ENCODE results near the gene SLC43A2. TPM values are rescaled to one million over a fixed set of nuclear protein-coding genes. Genes with fewer than 3 reads are reported as not detected.

SLC43A2 gene
- total RNA-seq, 1 donor from 2014 or later = 15.1 TPM

DNA sequence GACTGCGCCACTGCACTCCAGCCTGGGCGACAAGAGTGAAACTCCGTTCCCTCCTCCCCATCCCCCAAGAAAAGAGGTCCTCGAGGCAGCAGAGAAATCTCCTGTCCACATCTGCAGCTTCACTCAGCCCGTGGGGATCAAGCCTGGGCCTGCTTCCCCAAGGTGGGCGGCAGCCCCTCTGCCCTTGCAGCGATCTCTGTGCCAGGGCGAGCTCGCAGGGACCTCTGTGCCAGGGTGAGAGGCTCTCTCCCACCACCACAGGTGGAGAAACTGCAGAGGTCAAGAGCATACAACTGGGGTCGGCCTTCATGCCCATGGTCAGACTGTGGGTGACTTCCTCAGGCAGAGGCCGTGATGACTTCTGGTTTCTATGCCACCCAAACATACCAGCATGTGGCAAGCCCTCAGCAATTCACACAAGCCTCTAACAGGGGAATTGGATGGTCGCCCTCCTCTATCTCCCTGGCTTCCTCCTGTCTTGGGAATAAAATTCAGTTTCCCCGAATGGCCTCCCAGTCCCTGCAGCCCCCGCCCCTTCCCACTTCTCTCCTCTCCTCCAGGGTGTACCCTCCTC lies 5.5 kb downstream of the SLC43A2 start:
- no peak for DNase-seq

DNA sequence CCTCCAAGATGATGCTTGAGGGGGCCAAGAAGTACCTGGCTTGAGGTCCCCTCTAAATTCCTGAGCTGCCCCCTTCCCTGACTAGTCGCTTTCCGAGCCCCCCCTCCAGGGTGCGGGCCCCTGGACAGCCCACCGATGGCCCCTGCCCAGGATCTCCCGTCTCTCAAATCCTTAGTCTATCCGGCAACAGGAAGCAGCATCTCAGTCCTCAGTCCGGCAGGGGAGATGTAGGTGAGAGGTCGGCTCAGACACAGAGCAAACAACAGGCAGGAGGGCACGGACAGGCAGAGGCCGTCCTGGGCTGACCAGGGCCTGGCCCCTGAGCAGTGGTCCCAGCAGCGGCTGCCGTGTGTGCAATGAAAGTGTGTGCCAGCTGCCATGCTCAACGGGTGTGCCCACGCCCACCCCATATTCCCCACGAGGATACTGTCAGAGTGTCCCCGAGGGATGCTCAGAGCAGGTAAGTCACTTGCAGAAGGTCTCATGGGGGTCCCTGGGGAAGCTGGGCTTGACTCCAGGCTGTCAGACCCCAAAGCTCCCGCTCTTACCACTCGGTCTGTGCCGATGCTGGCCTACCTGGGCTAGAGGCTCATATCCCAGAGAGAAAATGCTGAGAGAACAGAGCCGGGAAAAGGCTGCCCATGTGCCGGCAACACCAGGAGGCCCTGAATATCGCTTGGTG lies 7.2 kb downstream of the SLC43A2 start:
- DNase-seq = no peak

DNA sequence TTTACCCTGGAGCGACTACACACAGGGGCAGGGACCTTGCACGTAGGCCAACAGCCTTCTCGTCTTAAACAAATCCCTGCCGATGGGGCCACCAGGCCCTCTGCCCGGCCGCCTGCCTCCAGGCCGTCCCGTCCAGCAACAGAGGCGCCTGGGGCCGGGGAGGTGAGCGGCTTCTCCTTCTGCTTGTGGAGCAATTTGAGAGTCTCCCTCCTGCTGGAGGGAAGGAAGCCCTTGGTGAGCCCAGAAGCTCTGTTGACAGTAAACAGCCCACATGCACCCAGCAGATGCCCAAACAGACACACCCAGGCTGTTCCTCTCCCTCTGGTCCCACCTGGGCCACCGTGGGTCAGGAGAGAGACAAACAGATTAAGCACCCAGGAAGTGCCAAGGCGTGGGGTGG lies 8.1 kb downstream of the SLC43A2 start:
- DNase-seq = no peak

DNA sequence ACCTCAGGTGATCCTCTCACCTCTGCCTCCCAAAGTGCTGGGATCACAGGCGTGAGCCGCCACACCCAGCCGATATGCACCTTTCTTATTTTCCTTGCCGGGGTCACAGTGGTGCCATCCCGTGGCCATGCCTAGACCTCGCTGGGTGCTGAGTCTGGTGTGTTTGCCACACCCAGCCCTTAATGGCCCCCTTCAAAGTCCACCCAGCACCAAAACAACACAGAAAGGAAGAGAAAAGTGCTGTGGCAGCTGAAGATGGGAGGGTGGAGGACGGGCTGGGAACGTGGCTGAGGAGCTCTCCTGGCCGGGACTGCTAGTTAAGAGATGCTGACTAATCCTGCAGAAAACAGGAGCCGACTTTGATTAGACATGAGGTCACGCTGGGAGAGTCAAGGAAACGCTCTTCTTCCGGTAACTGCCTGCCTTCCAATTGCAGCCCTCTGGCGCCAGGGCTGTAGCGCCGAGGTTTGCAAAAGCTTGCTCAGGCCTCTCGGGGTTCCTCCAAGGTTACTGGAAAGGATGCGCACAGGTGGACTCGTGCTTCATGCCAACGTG lies 10.9 kb downstream of the SLC43A2 start:
- DNase-seq = no peak

DNA sequence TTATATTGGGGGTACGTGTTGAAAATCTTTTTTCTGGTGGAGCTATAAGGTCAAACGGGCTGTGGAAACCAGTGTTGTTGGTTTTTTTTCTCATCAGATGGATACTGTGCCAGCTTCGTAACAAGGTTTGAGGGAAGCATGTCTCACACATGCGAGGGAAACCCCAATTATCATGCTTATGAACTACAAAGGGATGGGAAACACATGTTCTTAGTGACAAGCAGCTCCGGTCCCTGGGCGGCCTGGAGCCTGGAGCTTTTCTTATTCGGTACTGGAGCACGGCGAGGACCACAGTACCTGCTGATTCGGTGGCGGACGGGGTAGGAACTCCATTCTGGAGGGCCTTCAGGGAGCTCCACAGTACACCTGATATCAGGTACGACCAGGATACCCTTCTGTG lies 12.5 kb downstream of the SLC43A2 start:
- DNase-seq = no peak

DNA sequence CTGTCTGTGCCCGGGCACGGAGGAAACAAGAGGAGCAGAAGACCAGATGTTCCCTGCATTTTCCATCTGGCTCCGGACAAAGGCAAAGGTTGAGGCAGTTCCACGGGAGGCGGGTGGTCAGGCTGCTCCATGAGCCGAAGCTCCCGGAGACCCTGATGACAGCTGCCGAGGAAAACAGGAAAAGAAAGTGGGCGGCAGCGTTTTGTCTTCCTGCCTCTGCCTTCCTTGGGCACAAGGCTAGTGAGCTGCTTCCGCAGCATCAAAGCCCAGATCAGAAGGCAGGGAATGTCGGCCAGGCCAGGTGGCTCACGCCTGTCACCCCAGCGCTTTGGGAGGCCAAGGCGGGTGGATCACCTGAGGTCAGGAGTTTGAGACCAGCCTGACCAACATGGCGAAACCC lies 16.2 kb downstream of the SLC43A2 start:
- no peak for DNase-seq

DNA sequence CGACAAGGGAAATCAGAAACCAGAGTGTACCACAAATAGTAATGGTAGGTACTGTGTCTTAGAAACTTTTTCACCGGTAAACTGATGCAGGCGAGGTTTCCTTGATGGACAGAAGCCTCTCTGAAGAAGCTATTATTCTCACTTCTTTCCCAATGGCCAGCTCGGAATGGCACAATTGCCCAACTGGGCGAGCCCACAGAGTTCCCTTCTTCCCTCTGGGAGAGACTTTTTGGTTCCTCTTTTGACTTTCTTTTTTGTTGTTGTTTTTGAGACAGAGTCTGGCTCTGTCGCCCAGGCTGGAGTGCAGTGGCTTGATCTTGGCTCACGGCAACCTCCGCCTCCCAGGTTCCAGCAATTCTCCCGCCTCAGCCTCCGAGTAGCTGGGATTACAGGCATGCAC lies 16.9 kb downstream of the SLC43A2 start:
- DNase-seq = no peak

DNA sequence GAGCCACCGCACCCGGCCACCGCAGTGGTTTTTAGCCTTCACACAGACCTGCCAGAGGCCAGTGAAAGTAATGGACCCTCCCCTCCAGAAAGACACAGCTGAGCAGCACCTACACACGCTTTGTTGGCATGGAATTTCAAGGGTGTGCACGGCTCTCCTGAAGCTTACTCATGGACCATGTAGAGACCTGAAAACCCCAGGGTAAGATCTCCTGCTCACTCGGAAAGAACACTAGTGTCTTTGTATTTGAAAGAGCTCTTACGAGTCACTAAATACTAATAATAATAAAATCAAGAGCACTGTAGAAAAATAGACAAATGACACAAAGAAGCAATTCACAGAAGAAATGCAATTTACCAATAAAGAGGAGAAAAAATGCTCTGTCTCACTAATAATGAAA lies 20.0 kb downstream of the SLC43A2 start:
- no peak for DNase-seq

DNA sequence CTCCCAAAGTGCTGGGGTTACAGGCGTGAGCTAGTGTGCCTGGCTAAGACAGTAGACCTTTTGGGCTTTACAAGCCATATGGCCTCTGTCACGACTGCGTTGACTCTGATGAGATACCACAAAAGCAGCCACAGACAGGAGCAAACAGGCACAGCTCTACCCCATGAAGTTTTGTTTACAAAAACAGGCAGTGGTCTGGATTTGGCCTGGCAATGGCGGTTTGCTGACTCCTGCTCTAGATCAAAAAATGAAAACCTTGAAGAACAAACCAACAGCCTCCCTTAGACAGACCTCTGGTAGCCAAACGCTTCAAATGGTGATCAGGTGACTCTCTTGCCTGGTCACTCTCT lies 20.7 kb downstream of the SLC43A2 start:
- no peak for DNase-seq

DNA sequence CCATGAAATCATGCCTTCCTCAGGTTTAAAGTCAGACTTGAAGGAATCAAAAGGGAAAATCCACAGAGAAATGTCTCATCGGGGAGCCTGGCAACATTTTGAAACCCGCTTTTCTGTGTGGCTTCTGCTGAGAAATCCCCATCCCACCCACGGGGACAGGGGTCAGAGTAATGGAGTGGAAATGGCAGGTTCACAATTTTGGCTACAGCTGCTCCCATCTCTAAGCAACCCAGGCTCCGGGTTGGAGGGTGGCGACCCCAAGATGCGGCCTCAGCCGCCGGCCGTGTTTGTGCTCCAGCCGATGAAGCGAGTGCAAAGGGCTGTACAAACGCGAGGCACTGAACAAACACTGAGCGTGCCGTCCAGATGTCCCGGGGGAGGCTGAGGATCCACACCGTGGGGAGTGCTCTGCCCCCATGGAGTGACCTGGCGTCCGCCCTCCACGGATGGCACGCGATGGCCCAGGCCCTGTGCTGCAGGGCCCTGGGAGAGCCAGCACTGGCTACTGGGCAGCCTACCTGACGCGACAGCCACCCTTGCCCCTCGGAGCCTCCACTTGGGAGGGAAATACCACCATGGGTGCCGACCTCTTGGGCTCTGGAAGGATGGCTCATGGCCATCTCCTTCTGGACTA lies 22.2 kb downstream of the SLC43A2 start:
- DNase-seq = no peak

DNA sequence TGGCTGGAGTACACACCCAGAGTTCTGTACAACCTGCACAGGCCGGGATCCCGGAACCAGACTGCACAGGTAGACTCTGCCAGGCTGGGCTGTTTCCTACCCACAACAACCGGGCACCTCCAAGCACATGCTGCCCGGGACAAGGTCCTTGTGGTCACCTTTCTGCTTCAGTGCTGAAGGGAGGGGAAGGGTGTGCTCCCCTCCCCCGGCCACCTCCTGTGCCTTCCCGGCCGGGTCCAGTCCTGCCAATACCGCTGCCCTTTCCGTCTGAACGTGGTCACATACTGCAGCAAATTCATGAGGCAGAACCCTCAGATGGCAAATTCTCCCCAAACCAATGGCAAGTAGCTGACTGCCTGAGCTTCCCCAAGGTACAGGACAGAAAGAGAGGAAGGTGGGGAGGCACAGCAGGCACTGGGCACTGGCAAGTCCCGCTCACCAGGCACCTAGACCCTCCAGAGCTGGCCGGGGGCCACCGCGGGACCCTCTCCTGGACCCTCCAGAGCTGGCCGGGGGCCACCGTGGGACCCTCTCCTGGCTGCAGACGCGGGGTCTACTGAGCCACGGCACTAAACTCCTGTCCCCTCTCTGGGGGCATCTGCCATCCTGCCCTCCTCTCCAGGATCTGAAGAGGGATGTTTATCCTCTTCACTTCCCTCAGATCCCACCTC lies 22.8 kb downstream of the SLC43A2 start:
- DNase-seq = no peak

DNA sequence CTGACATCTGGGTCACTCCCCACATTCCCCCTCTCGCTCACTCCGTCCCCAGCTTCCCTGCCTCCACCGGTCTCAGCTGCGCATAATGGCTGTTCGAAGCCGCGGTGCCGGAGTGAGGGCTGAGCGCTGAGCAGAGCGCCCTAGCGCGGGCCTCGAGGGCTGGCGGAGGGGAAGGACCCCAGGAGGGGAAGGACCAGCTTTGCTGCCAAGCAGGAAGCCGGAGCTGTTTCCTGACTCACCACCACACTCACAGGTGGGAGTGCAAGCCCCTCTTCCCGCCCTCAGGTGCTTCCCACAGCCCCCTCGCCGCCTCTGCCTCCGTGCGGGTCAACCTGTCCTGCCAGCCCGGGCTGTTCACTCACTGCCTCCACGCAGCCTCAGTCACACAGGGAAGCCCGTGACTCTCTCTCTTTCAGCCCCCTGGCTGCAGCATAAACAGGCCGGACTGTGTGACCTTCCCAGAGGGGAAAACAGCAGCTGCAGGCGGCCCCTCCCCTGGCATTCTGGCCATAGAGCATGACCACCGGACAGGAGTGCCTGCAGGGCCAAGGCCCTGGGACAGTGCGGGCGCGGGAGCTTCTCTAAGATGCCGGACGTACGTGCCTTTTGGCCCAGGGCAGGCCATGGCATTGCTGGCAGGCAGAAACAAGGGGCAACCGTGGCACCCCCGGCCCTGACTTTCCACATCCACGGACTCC lies 23.7 kb downstream of the SLC43A2 start:
- DNase-seq = no peak

DNA sequence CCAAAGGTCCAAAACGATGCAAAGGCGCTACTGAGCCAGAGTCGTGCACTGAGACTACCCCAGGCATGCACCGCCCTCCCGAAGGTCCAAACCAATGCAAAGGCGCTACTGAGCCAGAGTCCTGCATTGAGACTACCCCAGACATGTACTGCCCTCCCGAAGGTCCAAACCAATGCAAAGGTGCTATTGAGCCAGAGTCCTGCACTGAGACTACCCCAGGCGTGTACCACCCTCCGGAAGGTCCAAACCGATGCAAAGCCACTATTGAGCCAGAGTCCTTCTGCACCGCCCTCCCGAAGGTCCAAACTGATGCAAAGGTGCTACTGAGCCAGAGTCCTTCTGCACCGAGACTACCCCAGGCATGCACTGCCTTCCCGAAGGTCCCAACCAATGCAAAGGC lies 27.1 kb downstream of the SLC43A2 start:
- no peak for DNase-seq

DNA sequence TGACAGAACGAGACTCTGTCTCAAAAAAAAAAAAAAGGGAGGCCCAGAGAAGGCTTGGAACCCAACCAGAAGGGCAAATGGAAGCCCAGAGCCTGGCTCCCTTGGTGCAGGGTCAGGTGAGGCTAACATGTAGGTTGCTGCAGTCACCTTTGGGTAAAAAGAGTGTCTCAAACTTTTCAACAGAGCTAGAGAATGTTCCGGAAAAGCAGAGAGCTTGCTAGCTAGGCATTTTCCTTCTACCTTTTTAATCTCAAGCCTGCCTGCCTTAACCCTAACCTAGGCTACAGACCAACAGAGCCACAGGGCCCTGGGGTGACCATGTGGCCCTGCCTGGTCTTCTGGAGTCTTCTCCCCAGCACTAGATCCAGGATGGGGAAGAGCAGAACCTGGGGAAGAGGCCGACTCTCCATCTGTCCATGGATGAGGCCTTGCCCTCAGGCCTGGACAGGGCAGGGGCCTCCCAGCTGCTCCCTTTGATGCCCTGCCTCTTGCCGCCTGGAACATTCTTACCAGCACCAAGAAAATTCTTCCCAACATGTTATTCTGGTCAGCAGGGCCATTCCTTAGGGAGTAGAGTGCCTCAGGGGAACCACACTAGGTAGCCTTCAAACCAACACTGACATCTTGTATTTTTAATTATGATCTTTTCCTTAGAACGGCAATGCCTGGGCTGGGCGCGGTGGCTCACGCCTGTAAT lies 30.1 kb downstream of the SLC43A2 start:
- DNase-seq = no peak

DNA sequence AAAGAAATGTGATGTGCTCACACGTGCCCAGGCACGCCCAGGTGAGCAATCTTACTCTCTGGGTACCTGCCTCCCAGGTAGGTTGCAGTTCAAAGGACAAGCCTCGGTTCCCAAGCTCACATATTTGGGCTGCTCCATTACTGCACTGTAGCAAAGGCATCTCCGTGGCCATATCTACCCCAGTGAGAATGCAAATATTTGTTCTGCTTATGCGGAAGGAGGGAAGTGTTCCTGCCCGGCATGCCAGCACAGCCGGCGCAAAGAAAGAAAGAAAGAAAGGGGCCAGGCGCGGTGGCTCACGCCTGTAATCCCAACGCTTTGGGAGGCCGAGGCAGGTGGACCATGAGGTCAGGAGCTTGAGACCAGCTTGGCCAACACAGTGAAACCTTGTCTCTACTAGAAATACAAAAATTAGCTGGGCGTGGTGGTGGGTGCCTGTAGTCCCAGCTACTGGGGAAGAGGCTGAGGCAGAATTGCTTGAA lies 30.7 kb downstream of the SLC43A2 start:
- no peak for DNase-seq

DNA sequence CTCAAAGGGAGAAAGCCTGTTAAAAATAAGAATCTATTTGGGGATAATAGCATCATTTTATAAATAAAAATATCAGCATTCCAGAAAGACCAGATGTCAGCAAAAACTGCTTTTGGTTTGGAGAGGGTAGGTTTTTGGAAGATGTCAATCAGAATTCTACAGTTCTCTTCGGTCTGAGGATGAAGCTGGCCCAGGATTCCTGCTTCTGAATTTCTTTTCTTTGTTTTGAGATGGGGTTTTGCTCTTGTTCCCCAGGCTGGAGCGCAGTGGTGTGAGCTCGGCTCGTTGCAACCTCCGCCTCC lies 35.1 kb downstream of the SLC43A2 start:
- no peak for DNase-seq

DNA sequence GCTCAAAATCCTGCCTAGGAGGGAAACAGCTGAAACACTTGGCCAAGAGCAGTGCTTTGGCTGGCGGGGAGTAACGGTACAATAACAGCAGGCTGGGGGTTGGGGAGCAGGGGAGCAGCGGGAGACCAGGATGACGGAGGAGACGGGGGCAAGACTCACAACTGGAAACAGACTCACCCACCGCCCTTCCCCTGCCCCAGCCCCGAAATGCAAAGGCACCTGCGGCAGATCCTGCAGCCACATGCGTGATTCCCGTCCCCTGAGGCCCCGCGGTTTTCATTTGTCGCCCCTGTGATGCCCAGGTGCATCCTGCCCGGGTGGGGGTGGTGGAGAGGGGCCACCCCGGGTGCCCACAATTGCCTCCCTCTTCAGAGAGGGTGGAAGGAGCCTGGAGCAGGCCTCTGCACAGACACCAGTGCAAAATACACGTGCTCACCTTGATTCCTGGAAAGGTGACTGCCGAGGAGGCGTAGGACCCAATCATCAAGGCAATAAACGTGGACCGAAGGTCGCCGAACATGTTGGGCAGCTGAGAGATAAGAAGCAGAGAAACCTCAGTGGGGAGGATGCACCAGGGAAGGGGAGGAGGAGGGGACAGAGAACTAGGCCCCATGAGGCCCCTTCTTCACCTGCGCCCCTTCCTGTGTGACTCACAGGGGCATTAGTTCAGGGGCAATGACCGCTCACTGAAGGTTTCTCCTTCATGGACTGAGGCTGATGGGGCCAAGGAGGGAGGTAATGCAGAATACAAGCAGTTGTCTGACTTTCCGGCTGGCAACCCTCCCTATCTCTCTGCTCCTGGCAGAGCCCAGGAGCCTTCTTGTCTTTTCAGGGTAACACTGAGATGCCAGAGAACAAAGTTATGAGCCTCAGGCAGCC lies 35.6 kb downstream of the SLC43A2 start:
- no peak for DNase-seq

DNA sequence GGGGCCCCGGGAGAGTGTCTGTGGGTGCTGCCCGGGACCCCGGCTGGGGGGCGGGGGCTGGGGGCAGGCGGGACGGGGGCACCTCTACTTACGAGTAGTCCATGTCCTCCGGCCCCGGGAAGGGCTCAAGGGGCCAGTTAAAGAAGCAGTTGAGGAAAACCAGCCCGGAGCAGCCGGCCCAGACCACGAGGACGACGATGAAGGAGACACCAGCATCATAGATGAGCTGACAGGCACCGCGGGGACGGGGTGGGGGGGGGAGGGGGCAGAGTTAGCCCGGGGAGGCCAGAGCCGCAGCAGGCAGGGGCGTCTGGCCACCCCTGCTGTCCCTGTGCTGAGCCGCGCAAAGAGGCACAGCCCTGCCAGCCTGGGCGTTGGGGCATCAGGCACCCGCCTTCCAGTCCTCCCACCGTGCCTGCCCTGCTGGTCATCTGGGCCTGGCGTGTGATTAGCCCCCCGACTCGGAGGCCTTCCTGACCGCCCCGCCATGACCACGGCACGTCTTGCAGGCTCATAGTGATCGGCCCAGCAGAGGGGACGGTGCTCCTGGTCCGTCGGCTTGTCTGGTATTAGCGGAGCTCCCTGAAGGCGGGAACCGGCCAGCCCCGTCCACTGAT lies 37.1 kb downstream of the SLC43A2 start:
- DNase-seq = no peak

DNA sequence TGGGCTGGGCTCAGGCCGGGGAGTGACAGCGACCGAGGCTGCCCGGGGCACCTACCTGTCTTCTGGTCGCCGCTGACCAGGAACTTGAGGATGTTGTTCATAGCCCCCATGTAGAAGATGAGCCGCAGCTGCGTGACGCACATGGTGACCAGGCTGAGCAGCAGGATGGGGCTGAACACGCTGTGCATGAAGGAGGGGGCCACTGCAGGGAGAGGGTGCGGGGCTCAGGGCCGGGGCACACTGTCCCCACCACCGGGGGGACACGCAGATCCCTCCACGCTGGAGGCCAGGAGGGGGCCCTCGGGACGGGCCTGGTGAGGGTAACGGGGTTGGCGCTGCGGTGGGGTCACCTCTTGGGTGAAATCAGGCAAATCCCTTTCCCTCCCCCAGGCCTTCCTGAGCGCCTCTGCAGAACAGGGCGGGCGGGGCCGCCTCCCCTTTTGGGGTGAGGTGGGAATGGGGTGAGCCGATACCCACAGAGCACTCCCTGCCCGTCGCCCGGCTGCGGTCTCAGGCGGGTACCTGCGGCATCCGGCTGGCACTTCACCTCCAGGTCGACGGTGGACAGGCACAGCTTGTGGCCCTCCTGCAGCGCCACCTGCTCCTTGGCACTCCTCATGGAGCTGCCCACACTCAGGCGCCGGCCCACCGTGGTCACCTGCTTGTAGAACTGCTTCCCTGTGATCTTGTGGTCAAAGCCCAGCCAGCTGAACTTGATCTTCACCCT lies 37.7 kb downstream of the SLC43A2 start:
- no peak for DNase-seq

All from occipital lobe (tissue), 2 donors.